GM19452 (cell line): ENCODE measurements around the gene CACNA2D1.
"Not testable (repeated sequence)": the region's sequence is repeated elsewhere in the genome, so short reads cannot be mapped to it uniquely, and the experiment has no call there.

ENCODE experiments used
- ATAC-seq: cut with Tn5 transposase; IDR thresholded peaks from one replicate; pipeline ENCODE4 v1.9.1; 2021; ENCODE audit not compliant: unreplicated experiment

The CACNA2D1 gene

GRCh38 chr7:82393840-82394220 is 49.7 kb downstream of the CACNA2D1 start:
- no peak for ATAC-seq

GRCh38 chr7:82393076-82393839 is 50.3 kb downstream of the CACNA2D1 start:
- no peak for ATAC-seq

- no peak for ATAC-seq
These were observed 52.6 kb downstream of the CACNA2D1 start for GRCh38 chr7:82390936-82391335.

- no peak for ATAC-seq
These were observed 53.7 kb downstream of the CACNA2D1 start for GRCh38 chr7:82389876-82390275.

GRCh38 chr7:82388138-82388537 is 55.4 kb downstream of the CACNA2D1 start:
- ATAC-seq = no peak

- not testable (repeated sequence) for ATAC-seq
These were observed 57.0 kb downstream of the CACNA2D1 start for GRCh38 chr7:82386571-82386970.

- ATAC-seq = no peak
These were observed 58.8 kb downstream of the CACNA2D1 start for GRCh38 chr7:82384779-82385178.

- ATAC-seq = no peak
These were observed 59.5 kb downstream of the CACNA2D1 start for GRCh38 chr7:82384051-82384464.

- ATAC-seq = no peak
These were observed 61.3 kb downstream of the CACNA2D1 start for GRCh38 chr7:82382276-82382675.

GRCh38 chr7:82376739-82377138 is 66.8 kb downstream of the CACNA2D1 start:
- ATAC-seq = no peak

GRCh38 chr7:82375713-82376112 is 67.9 kb downstream of the CACNA2D1 start:
- ATAC-seq = no peak

GRCh38 chr7:82375129-82375528 is 68.4 kb downstream of the CACNA2D1 start:
- no peak for ATAC-seq

- no peak for ATAC-seq
These were observed 69.5 kb downstream of the CACNA2D1 start for GRCh38 chr7:82373926-82374635.

- no peak for ATAC-seq
These were observed 78.9 kb downstream of the CACNA2D1 start for GRCh38 chr7:82364671-82365070.

GRCh38 chr7:82364048-82364447 is 79.5 kb downstream of the CACNA2D1 start:
- ATAC-seq = no peak

GRCh38 chr7:82362129-82362706 is 81.4 kb downstream of the CACNA2D1 start:
- no peak for ATAC-seq

- no peak for ATAC-seq
These were observed 82.8 kb downstream of the CACNA2D1 start for GRCh38 chr7:82360591-82361368.

- no peak for ATAC-seq
These were observed 84.2 kb downstream of the CACNA2D1 start for GRCh38 chr7:82359426-82359825.

GRCh38 chr7:82358923-82359322 is 84.7 kb downstream of the CACNA2D1 start:
- ATAC-seq = no peak

GRCh38 chr7:82358009-82358578 is 85.5 kb downstream of the CACNA2D1 start:
- no peak for ATAC-seq

GRCh38 chr7:82348251-82348650 is 95.3 kb downstream of the CACNA2D1 start:
- ATAC-seq = no peak
